GM10248 (cell line): ENCODE data around the gene RNF168.
"Not testable (repeated sequence)": the region's sequence is repeated elsewhere in the genome, so short reads cannot be mapped to it uniquely, and the experiment has no call there.

Source experiments
- CTCF ChIA-PET: fragments of 300-600 bp; sonication (Branson Sonifier 250); formaldehyde crosslinking; extraction: SDS; loops from one replicate; lab custom pipeline; 2021; ENCODE audit warnings: antibody characterized with exemption; lab: Yijun Ruan, JAX
- POLR2A ChIA-PET: fragments of 350-650 bp; sonication (Branson Sonifier 250); formaldehyde crosslinking; extraction: SDS; loops from one replicate; lab custom pipeline; 2020; ENCODE audit warnings: antibody characterized with exemption; lab: Yijun Ruan, JAX
- DNase-seq: peaks from one replicate; pipeline ENCODE4 v3.0.0; 2012; ENCODE audit errors: extremely low spot score
- CTCF ChIP-seq: IDR thresholded peaks from 2 replicates; pipeline ENCODE4 v1.5.1; 2012; ENCODE audit warnings: mild to moderate bottlenecking, low read depth; ENCODE audit errors: extremely low read depth, missing control alignments, control extremely low read depth

RNF168 gene

DNA sequence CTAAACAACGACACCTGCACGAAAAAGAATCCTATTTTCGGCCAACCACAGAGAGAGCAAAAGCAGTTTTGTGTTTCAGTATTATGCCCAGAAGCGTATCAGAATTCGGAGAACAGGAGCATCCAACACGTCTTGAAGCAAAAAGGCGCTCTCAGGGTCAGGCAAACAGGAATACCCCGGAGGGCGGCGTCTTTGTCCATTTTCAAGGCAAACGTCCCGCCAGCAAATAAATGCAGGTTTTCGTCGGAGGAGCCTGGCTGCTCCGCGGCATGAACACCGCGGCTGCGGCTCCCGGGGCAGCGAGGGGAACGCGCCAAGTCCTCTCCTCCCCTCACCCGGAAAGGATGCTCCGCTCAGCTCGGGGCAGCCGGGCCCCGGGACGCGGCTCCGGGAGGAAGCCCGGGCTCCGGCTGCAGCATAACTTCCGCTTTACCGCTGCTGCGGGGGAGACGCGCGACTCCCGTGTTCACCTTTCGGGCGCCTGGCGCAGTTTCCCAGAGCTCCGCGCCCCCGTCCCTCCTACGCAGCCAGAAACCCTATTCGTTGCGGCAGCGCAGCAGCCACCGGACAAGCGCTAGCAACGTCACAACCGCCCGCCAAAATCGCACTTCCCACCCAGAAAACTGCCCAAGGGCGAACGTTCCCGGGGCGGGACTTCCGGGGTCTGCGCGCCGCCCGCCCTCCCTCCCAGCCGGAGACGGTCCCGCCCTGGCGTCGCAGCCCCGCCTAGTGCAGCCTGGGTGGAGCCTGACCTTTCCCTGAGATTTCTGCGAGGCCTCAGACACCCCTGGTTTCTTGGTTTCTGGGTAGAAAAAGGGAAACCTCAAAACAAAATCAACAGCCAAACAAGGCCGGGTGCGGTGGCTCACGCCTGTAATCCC, at the start of gene RNF168:
Gene RNF168 (minus strand): TSS at position 573 of the 881 bp plus-strand sequence. CDS start 595 bp downstream, outside the sequence.
- ChIA-PET CTCF (interaction anchor here (1.0 to 5.7 kb wide), 3 partner anchors 19 to 25 kb away, joined by 5 to 30 read pairs (median 6); no protein-coding TSS in a partner anchor), POLR2A (interaction anchor here (1.1 kb wide), 1 partner anchor 24 kb away, joined by 4 read pairs; no protein-coding TSS in a partner anchor)
- DNase-seq, result peak; percentile 96
- TF ChIP-seq CTCF, result no peak

DNA sequence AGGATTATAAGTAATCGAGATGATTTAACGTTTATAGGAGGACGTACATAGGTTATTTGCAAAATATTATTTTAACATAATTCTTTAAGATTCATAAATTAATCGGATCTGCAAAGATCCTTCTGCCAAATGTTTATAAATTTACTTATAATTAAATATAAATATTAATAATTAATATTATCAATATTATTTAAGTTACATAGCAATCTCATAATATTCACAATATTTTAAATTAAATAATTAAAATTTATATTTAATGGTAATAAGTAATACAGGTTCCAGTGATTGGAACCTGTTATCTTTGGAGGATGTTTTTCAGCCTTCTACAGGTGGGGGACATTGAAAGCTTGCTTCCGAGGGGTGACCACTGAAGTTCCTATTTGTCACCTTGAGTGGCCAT, 48.7 kb upstream of the RNF168 start:
- DNase-seq, result no peak
- no peak for TF ChIP-seq CTCF
- POLR2A ChIA-PET, result no interaction called here
- CTCF ChIA-PET, result interaction anchor here (1.4 kb wide), 1 partner anchor 65 kb away, joined by 4 read pairs; no protein-coding TSS in a partner anchor

GRCh38 chr3:196550172-196550571, 46.6 kb upstream of the RNF168 start:
- DNase-seq, CTCF ChIA-PET, POLR2A ChIA-PET: not testable (repeated sequence)

GRCh38 chr3:196549312-196549711, 45.7 kb upstream of the RNF168 start:
- POLR2A ChIA-PET, DNase-seq: not testable (repeated sequence)
- CTCF ChIA-PET, result interaction anchor here (1.4 kb wide), 1 partner anchor 20 kb away, joined by 5 read pairs; no protein-coding TSS in a partner anchor

GRCh38 chr3:196547067-196547466, 43.5 kb upstream of the RNF168 start:
- CTCF ChIA-PET, result interaction anchor here (1.0 to 1.4 kb wide), 4 partner anchors 8 to 18 kb away, joined by 3 read pairs; no protein-coding TSS in a partner anchor
- no peak for DNase-seq
- POLR2A ChIA-PET, result no interaction called here
- TF ChIP-seq CTCF, result no peak

DNA sequence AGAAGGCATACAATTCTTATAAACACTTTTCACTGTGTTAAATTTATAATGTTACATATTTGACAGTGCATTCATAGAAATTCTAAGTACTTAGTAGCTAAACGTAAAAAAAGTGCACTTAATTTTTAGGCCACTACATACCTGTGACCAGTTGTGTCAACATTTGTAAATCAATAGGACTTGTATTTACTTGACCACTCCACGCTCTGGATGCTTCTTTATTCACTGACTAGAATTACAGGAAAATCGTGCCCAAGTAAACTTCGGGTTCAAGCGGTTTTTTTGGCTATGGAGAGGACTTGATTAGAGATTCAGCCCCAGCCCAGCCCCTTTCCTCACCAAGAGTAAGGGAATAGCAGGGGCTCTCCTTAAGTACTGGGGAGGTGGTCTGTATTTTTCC, 43.0 kb upstream of the RNF168 start:
- no peak for DNase-seq
- CTCF ChIA-PET, result interaction anchor here (1.0 to 1.4 kb wide), 3 partner anchors 9 to 18 kb away, joined by 3 read pairs; no protein-coding TSS in a partner anchor
- TF ChIP-seq CTCF, result no peak
- POLR2A ChIA-PET, result no interaction called here

GRCh38 chr3:196544491-196544992, 41.0 kb upstream of the RNF168 start:
- CTCF ChIA-PET, result interaction anchor here (1.3 to 1.5 kb wide), 2 partner anchors 16 to 23 kb away, joined by 3 to 4 read pairs; partner anchors contain the start of genes FBXO45 and WDR53

More at GRCh38 chr3:196544491-196544992, 41.0 kb upstream of the RNF168 start:
- POLR2A ChIA-PET, result no interaction called here
- DNase-seq, result no peak
- TF ChIP-seq CTCF, result no peak
